NOMO-1 treated with dmso at 0.1 percent for 144 hours (cell line): ENCODE data around the gene ATP5F1D.
"Not testable (repeated sequence)": the region's sequence is repeated elsewhere in the genome, so short reads cannot be mapped to it uniquely, and the experiment has no call there.

Source experiments
- DNase-seq: peaks from one replicate; lab custom pipeline; 2025; ENCODE audit not compliant: unreplicated experiment; lab: John Stamatoyannopoulos, UW

Gene ATP5F1D

DNA sequence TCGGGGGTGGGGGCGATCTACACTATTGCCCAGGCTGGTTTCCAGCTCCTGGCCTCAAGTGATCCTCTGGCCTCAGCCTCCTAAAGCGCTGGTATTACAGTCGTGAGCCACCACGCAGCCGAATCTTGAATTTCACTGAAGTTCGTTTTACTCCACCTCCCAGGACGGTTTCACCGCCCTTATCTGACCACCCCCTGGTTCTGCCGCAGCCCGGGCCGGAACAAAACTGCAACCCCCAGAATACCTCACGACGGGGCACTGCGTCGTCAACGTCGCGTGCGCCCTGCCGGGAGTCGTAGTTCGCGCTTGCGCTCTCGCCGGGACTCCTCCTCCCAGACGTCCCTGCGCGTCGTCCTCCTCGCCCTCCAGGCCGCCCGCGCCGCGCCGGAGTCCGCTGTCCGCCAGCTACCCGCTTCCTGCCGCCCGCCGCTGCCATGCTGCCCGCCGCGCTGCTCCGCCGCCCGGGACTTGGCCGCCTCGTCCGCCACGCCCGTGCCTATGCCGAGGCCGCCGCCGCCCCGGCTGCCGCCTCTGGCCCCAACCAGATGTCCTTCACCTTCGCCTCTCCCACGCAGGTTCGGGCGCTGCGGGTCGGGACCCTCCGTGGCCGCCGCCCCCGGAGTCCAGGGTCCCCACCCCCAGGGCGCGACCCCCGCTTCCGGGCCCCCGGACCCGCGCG, at the start of gene ATP5F1D:
ATP5F1D (plus strand) TSS at position 335 of the 679 bp plus-strand sequence; CDS start at position 435, 100 bp downstream.
- DNase-seq, result peak; percentile 91

DNA sequence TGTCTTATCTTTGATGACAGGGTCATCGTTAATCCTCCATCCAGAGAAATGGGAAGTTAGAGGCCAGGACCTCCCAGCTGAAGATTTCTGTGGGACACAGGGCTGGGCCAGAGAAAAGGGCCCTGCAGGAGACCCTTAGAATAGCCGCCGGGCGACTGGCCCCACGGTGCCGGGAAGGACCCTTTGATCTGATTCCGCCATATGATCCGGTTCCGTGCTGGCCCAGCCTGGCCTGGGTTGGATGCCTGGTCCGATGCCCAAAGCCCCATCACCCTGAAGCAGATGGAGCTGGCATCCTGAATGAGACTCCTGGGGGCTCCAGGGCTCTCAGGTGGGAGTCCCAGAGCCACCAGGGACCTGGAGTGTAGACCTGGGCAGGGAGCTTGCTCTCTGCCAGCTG, 42.0 kb upstream of the ATP5F1D start:
- DNase-seq, result no peak

DNA sequence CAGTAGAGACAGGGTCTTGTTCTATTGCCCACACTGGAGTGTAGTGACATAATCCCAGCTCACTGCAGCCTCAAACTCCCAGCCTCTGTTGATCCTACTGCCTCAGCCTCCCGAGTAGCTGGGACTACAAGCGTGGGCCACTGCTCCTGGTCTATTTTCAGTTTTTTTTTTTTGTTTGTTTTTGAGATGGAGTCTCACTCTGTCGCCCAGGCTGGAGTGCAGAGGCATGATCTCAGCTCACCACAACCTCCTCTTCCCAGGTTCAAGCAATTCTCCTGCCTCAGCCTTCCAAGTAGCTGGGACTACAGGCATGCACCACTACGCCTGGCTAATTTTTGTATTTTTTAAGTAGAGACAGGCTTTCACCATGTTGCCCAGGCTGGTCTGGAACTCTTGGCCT, 40.9 kb upstream of the ATP5F1D start:
- DNase-seq, result not testable (repeated sequence)

DNA sequence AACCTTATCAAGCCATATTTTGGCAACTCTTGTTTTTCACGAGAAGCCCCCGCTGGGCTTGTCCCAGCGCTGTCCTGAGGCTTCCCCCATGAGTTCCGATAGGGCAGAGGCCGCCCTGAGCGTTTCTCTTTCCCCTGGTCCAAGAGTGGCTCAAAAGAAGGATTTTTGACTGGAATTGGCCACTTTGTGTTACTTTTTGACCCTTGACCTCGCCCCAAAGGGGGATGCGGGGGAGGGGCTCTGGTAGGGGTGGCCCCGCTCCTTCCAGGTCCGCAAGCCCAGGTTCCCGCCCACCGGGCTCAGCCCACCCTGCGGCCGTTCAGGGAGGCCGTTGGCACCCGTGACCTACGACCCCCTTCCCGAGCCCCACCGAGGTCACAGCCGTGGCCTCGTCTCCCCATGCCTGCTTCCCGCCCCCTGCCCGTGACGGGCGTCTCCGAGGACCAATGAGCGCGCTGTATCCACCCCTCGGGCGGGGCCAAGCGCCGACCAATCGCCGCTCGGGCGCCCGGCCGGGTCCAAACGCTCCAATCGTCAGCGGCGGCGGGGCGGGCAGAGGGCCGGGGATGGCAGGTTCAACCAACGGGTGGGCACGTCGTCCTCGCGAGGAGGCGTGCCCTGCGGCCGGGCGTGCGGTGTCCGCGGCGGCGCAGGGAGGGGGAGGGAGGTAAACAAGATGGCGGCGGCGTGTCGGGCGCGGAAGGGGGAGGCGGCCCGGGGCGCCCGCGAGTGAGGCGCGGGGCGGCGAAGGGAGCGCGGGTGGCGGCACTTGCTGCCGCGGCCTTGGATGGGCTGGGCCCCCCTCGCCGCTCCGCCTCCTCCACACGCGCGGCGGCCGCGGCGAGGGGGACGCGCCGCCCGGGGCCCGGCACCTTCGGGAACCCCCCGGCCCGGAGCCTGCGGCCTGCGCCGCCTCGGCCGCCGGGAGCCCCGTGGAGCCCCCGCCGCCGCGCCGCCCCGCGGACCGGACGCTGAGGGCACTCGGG, 36.1 kb upstream of the ATP5F1D start, which contains the start of gene STK11:
STK11 (plus strand) TSS at position 665 of the 986 bp plus-strand sequence. CDS start 1,136 bp downstream, outside the sequence.
- peak; percentile 98 for DNase-seq

DNA sequence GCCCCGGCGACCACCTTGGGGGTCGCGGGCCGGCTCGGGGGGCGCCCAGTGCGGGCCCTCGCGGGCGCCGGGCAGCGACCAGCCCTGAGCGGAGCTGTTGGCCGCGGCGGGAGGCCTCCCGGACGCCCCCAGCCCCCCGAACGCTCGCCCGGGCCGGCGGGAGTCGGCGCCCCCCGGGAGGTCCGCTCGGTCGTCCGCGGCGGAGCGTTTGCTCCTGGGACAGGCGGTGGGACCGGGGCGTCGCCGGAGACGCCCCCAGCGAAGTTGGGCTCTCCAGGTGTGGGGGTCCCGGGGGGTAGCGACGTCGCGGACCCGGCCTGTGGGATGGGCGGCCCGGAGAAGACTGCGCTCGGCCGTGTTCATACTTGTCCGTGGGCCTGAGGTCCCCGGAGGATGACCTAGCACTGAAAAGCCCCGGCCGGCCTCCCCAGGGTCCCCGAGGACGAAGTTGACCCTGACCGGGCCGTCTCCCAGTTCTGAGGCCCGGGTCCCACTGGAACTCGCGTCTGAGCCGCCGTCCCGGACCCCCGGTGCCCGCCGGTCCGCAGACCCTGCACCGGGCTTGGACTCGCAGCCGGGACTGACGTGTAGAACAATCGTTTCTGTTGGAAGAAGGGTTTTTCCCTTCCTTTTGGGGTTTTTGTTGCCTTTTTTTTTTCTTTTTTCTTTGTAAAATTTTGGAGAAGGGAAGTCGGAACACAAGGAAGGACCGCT, 35.2 kb upstream of the ATP5F1D start:
- no peak for DNase-seq

DNA sequence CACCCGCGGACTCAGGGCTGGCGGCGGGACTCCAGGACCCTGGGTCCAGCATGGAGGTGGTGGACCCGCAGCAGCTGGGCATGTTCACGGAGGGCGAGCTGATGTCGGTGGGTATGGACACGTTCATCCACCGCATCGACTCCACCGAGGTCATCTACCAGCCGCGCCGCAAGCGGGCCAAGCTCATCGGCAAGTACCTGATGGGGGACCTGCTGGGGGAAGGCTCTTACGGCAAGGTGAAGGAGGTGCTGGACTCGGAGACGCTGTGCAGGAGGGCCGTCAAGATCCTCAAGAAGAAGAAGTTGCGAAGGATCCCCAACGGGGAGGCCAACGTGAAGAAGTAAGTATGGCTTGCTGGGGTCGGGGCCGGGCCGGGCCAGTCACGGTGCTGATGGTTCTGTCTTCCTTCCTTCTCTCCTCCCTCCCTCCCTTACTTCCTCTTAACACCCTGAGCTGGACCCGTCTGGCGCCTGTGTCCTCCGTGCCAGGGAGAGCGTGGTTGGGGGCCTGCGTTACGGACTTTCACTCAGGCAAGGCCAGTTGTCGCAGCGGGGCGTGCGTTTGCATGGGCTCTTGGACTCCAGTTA, 34.6 kb upstream of the ATP5F1D start:
- peak; percentile 38 for DNase-seq

DNA sequence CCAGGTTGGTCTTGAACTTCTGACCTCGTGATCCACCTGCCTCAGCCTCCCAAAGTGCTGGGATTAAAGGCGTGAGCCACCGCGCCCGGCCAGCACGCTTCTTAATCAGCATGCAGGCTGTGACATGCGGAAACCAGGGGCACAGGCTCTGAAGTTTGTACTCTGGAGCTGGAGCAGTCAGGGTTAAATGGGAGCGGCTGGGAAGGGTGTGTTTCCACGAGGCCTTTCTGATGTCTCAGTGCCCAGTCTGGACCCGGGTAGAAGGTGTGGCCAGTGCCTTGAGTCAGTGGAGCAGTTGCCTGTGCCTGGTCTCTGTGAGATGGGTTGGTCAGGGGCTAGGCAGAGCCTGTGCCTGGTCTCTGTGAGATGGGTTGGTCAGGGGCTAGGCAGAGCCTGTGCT, 32.7 kb upstream of the ATP5F1D start:
- DNase-seq, result not testable (repeated sequence)

DNA sequence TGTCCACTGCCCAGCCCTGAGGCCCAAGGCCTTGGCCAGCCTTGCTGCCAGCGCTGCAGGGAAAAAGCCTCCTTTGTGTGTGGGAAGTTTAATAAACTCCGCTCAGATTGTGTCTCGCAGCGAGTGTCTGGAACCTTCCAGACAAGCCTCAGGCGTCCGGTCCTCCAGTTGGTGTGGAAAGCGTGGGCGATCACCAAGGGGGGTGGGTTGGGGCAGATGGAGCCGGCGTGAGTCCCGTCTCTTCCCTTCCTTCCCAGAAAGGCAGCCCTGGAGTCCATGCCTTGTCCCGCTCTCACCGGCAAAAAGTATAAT, 31.4 kb upstream of the ATP5F1D start:
- no peak for DNase-seq

DNA sequence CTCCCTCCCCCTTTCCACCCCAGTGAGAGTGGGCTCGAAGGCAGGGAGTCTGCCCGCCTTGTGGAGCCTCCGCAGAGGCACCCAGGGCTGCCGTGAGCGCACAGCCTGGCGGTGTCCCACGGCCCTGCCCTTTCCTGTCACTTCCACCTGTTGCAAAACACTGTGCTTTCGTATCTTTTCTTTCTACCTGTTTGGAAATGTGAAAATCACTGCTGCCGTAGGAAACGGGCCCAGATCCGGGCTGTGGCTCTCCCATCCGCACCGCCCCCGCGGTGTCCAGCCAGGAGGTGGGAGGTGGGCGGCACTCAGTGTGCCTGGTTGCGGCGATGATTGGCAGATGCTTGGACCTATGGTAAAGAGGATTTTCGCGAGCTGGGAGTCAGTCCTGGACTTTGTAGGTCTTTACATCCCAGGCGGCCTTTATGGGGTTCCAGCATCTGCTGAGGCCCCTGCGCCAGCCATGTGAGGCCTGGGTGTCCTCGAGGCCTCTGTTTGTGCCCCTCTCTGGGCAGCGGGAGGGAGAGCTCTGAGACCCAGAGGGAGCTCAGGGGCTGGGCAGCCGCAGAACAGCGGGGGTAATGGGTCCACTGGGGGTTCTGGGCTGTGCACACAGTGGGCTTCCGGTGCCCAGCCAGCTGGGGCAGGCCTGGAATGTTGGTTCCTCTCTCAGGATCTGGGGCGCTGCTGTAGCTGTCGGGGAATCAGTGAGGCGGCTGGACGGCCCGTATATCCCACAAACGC, 29.9 kb upstream of the ATP5F1D start:
- DNase-seq, result no peak

DNA sequence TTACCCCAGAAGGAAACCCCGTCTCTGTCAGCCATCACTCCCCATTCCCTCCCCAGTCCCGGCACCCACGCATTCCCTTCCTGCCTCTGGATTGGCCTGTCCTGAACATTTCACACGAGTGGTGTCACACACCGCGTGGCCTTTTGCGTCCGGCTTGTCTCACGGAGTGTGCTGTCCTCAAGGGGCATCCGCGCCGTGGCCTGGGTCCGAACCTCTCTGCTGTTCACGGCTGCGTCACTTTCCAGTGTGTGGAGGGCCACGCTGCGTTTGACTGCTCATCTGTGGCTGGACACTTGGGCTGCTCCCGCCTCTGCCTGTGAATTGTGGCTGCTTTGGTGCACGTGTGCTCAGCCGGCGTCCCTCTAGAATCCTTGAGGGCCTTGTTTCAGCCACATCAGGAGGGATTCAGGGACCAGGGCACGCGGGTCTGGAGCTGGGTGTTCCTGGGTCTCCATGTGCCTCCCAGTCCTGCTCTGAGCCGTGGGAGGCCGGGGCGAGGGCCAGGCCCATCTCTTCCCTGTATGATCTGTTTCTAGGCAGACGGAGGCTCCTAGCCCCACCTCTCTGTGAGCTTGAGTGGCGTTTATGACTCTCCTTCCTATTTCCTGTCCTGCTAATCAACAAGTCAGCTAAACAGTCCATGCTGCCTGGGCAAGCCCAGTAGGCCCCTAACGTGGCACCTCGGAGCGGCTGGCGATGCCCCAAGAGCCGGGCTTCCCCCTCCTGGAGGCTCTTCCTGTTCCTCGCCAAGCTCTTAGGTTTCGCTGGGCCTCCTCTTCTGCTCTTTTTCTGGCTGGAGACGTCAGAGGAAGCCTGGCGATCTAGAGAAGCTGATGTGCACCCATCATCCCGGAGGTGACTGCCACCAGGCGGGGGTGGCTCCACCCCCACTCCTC, 27.9 kb upstream of the ATP5F1D start:
- DNase-seq, result peak; percentile 71

DNA sequence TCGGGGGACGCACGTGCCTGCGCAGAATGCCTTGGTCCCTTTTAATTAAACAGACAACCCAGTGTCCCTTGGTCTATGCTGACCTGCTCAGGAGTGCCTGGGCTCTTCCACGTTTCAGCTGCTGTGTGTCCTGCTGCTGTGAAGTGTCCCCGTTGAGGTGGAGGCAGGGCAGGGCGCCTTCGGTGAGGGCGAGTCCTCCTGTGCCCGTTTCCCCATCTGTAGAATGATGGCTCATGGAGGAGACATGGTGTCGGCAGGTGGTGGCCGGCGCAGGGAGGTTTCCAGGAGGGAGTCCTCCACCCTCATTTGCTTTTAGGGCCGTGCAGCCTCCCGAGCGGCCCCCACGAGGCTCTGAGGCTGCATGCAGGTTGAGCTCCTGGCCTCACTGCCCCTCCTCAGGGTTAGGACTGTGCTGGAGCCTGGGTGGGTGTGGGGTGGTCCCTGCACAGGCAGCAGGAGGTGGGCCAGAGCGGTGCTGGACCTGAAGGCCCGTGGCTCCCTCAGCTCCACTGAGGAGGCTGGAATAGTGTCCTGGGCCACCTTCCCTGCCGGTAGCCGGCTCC, 27.2 kb upstream of the ATP5F1D start:
- DNase-seq, result no peak

DNA sequence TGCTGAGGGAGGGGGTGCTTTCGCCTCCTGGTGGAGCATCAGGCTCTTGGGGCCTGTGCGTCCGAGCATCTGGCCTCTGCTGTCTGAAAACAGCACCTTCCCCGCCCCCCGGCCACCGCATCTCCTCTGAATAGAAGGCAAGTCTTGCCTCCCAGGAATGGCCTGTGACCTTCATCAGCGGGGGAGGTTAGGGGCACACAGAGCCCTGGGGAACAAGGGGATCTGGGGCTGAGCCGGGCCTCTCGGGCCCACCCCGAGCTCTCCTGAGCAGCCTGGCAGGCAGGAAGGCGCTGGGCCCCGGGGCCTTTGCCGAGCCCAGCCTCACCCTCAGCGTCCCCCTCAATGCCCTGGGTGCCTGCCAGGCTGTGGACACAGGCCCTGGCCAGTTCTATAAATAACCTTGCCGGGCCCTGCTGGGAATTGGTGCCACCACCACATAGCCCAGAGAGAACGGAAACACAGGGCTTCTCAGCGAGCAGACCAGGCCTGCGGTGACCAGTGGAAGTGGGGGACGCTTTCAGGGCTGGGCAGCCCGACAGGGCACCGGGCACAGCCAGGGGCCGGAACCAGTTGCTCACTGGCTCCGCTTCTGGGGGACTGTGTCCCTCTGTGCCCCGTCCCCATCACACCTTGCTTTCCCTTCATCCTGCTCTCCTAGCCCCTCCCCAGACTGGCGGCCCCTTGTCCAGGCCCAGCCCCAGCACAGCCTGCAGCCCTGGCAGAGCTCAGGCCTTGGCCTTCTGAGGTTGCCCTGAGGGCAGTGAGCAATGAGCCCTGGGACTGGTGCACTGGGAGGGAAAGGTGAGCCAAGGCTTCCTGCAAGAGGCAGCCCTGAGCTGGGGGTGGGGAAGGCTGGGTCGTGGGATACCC, 26.5 kb upstream of the ATP5F1D start:
- no peak for DNase-seq

DNA sequence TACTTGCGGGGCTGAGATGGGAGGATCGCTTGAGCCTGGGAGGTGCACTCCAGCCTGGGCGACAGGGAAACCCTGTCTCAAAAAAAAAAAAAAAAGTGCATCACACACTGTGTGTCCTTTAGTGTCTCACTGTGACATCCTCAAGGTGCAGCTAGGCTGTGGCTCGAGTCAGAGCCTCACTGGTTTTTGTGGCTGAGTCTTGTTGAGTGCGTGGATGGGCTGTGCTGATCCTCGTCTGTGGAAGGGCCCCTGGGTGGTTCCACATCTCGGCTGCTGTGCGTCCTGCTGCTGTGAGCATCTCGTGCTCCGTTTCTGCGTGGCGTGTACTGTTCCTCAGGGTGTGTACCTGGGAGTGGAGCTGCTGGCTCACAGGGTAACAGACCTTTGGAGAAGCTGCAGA, 24.8 kb upstream of the ATP5F1D start:
- no peak for DNase-seq

DNA sequence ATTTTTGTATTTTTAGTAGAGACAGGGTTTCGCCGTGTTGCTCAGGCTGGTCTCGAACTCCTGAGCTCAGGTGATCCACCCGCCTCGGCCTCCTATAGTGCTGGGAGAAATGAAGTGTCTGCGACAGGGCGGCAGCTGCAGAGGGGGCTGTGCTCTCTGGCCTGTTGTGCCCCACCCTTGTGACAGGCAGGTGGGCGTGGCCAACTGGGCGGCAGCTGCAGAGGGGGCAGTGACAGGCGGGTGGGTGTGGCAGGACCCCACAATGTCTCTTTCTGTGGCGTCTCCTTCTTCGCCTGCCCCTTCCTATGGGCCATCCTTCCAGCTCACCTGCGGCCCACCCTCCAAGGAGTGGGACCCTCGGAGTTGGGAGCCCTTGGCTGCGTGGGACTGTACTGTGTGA, 24.2 kb upstream of the ATP5F1D start:
- DNase-seq, result no peak

DNA sequence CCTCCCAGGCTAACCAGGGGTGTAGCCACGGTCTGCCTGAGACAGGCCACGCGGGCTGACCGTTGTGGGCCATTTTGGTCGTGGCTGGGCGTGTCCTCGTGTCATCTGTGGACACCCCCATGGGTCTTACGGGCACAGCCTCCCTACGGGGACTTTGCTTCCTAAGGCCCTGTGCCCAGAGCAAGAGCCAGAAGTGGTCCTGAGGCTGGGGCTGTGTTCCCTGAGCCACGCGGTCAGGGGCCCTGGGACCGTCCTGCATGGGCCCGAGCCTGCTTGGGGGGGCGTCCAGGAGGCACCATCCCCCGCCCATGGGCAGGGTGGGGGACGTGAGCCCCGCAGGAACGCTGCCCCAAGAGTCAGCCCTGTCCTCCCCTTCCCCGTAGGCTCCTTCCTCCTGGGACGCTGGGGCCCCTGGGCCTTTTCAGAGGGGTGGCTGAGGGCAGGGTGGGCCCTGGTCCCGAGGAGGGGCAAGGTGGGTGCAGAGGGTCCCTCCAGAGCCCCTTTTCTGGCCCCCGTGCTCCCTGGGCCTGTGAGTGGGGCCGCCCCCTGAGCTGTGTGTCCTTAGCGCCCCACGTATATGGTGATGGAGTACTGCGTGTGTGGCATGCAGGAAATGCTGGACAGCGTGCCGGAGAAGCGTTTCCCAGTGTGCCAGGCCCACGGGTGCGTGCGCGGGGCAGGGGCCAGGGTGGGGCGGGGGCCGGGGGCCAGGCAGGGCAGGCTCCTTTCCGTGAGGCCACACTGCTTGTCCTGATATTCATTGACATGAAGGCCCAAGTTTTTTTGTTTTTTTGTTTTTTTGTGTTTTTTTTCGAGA, 22.6 kb upstream of the ATP5F1D start:
- DNase-seq, result no peak

DNA sequence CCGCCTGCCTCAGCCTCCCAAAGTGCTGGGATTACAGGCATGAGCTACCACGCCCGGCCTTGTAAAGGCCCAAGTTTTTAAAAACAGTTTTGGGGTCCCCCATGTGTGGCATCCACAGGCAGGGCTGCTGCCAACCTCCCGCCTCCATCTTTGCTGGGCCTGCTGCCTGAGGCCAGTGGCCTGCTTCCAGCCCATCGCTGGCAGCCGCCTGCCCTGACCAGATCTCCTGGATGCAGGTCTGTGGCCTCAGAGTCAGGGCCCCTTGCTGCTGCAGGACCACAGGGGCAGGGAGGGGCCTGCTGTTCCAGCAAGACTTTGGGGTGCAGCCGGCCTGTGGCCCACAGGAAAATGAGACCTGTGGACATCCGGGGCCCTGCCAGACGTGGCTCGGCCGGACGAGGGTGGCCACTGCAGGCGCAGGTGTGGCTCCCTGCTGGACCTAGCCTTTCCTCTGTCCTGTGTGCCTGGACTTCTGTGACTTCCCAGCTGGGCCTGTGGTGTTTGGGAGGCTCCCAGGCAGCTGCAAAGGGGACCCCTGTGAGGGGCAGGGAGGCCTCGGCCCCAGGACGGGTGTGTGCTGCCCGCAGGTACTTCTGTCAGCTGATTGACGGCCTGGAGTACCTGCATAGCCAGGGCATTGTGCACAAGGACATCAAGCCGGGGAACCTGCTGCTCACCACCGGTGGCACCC, 21.6 kb upstream of the ATP5F1D start:
- no peak for DNase-seq

DNA sequence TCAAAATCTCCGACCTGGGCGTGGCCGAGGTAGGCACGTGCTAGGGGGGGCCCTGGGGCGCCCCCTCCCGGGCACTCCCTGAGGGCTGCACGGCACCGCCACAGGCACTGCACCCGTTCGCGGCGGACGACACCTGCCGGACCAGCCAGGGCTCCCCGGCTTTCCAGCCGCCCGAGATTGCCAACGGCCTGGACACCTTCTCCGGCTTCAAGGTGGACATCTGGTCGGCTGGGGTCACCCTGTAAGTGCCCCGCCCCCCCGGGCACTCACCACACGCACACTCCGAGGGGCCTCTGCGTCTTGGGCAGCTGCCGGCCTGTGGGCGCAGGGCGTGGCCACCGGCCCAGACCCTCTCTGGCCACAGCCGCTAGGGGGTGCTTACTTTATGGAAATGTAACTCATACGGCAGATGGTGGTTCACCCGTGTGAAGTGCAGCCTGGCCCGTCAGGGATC, 21.0 kb upstream of the ATP5F1D start:
- no peak for DNase-seq
